NCI-H187 (cell line): Measurements from ENCODE around the gene LBR.
"Not testable (repeated sequence)": the region's sequence is repeated elsewhere in the genome, so short reads cannot be mapped to it uniquely, and the experiment has no call there.

Experiments used
- DNase-seq, 2 experiments: peaks; one replicate each; lab custom pipeline; 2025; lab: John Stamatoyannopoulos, UW

Gene LBR

DNA sequence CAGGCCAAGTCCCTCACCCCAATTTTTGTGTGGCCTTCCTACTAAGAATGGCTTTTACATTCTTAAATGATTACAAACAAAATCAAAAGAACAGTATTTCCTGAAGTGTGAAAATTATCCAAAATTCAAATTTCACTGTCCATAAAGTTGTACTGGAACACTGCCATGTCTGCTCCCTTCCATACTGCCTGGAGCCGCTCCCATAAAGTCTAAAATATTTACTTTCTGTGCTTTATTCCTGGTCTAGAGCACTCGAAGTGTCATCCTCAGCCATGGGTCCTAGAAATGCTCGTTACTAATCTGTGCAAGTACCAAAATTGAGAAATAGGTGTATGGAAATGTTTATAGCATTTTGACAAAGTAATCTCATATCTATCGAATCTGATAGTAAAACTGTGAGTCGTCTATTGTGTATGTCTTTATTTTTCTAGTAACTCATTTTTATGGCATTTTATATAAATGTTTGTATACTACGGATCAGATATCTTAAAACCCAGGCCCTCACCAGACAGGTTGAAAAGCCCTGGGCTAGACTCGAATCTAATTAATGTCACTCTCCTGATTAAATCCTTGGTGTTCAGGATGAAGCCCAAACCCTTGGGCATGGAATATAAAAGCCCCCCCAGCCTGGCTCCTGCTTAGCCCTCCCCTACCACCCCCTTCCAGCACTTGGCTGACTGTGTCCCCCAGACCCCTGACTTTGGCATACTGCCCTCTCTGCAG lies 4.9 kb downstream of the LBR start:
- no peak for DNase-seq

DNA sequence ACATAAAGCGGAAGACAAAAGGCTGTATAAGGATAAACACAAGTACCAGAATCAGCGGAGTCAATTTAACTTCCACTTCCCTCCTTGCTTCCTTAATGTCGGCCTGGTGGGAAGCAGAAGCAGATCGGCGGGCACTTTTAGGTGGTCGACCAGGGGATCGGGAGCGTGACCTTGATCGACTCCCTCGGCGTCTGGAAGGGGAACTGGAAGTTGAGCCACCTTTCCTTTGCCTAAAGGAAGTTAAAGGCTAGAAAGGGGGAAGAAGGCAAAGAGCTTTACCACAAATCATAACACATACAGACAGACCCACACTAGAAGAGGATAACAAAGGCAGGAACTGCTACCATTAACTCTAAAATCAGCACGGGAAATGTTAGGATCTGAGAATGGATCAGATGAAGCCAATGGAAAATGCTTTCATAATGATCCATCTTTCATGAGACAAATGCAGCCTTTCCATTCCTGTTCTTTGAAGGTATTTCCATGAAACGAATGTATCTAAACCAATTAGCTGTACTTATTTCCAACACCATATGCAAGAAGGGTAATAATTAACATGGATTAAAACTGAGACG lies 5.7 kb downstream of the LBR start:
- DNase-seq, result no peak

DNA sequence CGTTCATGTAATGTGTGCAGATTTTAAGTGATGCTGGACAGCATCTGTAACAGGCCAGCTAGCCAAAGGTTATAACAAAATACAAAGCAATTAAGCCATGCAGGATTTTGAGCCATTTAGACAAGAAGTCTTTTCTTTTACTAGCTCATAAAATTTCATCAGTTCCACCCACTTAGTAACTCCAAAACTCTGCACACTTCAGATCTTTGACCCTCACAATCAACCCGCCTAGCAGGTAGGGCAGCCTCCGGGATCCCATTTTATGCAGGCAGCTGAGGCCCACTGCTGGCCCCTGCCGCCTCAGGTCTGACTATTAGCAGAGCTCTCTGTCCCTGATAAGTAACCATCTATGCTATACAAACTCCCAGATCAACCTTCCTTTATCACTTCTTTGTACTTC lies 9.2 kb downstream of the LBR start:
- DNase-seq, result no peak

DNA sequence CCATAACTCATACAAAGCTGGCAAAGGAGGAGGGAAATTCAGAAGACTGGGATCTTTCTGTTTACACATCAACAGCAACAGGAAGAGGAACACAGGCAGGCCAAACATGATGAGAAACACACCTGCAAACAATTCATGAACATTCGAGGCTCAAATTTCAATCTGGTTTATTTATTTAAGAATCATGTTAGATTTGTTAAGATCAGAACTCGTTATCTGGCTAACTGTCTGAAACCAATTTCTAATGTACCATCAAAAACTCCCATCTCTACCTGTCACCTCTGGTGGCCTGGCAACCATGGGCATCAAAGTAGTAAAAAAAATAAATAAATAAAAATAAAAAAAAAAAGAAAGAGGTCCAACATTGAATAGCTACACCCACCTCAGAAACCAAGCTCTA lies 9.8 kb downstream of the LBR start:
- no peak for DNase-seq

DNA sequence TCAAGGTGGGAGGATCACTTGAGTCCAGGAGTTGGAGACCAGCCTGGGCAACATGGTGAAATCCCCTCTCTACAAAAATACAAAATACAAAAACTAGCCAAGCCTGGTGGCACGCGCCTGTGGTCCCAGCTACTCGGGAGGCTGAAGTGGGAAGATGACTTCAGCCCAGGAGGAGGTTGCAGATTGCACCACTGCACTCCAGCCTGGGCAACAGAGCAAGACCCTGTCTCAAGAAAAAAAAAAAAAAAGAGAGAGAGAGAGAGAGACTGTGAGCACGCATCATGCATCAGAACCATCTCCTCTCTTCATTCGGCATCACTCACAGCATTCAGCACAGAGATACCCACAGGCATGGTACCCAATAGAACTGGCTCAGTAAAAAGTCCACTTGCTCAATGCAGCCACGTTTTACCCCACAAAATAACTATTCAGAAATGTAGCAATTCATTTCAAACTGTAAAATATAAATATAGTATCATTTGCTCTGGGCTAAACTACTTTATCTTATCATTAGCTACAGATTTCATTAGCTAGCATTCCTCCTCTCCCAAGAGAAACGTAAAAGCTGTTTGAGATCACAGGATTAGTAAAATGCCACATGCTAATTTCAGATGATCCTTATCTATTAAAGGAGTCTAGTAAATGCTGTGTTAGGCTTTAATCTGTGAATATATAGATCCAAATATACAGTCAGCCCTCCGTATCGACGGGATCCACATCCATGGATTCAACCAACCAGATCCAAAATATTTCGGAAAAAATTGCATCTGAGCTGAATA lies 11.7 kb downstream of the LBR start:
- no peak for DNase-seq

DNA sequence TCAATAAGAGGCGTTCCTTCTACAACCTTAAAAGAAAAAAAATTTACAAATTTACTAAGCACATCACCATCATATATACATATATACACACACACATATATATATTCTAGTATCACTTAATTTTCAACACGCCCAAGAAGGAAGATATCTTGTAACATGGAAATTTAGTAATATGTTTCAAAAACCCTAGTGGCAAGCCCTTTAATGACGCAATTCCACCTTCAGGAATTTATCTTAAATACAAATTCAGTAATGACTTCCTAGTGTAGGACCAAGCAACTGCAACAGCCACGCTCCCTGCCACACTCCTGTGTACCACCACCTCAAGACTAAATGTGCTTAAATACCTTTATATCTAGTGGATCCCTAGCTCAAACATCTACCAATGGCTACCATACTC lies 12.5 kb downstream of the LBR start:
- DNase-seq, result no peak

DNA sequence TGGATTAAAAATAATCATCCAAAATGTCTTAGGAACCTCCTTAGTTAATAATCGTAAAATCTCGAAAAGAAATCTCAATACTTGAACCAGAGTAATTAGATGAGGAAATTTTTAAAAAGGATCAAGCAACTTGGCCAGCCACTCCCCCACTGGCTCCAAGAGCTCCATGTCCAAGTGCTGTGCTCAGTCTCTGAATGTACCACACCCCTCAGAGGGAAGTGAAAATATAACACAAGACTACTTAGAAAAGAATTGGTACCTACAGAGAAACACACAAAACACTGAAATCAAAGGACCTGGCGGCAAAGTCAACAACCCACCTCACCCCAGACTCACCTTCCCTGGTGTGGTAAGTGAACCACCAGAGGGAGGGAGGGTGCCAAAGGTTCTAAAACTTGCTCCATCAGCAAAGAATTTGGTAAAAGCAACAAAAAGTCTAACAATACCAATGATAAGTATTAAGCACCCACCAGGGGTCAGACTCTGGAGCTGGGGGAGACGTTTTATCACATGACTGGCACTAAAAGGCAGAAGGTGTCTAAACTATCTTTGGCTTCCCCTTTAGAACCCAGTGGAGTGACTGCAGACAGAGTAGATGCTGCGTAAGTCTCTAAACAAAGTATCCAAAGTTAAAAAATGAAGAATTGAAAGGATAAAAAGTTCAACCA lies 14.0 kb downstream of the LBR start:
- no peak for DNase-seq

DNA sequence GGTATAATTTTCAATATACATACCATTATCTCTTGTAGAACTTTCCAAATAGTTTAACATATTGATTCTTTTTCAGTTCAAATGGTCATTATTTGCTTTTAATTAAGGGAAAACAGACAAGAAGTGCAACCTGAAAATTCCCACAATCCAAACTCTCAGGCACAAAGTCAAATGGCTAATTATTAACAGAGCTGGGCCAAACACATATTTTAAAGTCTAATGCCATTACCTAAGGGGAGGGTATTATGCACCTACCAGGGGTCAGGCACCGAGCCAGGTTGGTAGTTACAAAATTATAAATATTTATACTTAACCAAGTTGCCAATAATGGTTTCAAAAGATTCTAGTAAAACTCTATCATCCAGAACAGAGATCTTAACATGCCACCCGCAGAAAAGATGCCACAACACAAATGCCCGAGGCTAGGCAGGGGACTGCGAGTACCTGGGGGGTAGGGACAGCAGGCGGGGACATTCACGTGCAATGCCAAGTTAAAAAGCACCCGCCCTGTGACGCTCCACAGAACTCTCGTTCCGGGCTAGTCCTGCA lies 15.0 kb downstream of the LBR start:
- no peak for DNase-seq

DNA sequence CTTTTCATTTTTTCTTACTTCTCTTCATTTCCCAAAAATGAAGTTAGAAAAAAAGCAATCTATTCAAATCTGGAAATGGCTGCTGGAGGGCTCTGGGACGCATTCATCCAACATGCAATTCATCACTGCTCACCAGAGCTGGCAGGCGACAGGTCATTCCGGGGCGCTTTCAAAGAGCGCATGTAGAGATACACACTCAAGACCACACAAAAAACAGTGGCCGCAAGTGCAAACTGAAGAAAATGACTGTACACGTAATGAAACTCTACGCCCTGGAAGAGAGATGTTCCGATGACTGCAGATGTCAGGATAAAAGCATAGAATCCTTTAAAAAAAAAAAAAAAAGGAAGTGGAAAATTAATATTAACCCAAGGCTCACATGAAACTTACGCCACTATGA lies 15.5 kb downstream of the LBR start:
- DNase-seq, result no peak

DNA sequence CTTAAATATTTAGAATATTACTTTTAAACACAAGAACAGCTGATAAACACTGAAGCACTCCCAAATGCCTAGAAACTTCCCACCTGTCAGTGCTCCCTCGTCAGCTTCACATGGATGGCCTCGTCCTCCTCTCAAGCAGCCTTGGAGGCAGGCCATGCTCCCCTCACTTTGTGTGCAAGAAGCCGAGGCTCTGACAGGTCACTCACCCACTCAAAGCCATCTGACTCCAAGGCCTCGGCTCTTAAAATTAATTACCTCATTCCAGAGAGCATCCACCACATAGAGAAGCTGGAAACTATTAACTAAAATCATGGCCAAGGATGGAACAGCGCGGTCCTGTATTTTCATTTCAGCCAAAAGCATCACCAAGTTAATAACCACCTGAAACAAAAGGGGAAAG lies 17.8 kb downstream of the LBR start:
- DNase-seq, result no peak

DNA sequence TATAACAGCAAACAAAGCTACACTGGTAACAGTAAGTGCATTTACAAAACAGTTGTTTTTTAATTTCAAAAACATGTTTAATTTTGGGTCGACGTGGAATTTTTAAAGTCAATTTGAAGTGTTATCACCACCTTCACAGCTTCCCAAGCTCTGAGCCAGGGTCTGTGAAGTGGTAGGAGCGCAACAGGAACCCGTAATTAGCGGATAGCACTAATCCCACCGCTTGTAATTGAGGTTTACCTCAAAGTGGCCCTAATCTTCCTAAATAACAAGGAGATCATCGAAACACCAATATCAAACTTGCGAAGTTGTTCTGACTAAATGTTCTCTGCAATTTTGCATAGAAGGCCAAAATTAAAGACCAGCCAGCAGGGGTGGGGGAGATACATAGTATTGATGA lies 18.8 kb downstream of the LBR start:
- DNase-seq, result no peak

DNA sequence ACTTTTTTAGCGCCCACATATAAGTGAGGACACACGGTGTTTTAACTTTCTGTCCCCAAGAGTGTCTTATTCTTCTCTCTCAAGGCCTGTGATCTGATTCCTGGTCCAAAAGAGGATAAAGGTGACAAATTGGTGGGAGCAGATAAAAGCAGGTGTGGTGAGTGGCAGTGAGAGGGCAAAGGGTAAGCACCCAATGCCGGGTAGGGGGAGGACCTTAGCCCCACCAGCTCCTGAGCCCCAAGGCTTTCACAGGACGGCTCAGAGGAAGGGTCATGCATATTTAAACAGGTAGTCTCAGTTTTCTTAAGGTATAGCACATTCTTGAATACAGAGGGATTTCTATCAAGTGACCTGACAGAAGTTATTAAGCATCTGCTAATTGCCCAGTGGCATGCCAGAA lies 19.6 kb downstream of the LBR start:
- no peak for DNase-seq

DNA sequence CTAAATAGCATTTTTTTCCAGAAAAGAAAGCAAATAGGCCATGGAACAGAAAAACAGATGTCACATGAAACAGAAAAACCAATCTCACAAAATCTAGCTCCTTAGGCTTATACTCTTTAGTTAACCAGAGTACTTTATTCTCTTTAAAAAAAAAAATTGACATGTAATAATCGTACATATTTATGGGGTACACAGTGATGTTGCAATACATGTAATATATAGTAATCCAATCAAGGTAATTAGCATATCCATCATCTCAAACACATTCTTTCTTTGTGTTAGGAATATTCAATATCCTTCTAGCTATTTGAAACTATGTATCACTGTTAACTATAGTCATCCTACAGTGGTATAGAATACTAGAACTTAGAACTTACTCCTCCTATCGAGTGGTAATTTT lies 20.1 kb downstream of the LBR start:
- DNase-seq, result no peak

DNA sequence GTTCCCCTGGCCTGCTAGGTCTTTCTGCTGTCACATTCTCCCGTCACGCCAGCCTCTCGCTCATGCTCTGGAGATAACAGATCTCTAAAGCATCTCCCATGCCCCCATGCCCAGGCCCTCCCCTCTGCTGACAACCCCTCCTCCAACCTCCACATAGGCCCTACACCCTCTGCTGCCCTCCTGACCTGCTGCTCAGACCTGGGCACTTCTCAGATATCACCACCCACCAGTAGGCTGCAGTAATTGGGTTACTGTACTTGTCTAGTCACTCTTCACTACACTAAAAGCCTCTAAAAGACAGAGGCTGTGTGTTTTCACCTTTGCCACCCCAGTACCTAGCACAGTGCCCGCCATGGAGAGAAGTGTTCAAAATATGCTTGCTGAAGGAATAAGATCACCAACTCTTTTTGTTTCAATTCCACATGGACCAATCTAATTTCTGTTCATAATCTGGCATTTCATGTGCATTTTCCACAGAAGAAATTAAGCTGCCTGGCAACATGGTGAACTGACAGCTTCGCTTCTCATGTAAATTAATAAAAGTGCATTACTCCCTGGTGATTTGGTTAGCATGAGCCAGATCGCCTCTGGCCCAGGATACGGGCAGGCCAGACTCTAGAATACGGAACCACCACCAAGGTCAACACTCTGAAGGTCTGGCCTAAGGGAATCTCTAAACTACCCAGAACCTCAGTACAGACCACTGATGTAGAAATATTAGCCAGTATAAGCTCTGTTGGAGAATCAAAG lies 20.7 kb downstream of the LBR start:
- DNase-seq, result no peak

DNA sequence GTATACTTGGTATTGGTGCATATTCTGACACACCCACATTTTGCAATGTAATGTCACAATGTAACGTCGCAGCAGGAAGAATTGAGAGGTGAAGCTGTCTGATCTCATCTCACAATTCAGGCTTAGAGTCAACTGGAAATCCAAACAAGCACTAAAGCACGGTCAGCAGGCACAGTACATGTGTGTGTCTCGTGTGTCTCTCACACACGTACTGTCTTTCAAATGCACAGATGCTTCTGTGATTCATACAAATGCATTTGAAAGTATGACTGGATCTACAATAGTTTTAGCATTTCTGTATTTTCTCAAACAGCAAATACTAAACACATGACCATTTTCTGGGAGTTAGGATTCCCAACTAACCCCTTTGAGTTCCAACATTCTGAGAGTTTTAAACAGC lies 26.9 kb downstream of the LBR start:
- no peak for DNase-seq

DNA sequence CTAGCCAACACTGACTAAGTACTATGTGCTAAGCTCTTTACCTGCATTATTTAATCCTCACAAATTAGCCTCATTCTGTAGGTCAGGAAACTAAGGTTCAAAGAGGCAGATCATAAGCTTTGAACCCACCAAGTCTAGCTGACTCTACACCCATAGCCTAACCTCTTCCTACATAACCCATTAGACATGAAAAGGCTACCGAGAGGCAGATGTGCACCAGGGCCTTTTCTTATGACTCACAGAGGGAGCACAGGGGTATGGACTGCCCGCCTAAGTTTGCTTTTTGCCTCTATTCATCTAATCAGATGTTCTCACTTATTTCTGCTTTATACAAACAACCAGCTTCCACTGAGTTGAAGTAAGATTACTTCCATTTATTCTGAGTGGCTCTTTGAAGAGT lies 31.5 kb downstream of the LBR start:
- DNase-seq, result no peak

DNA sequence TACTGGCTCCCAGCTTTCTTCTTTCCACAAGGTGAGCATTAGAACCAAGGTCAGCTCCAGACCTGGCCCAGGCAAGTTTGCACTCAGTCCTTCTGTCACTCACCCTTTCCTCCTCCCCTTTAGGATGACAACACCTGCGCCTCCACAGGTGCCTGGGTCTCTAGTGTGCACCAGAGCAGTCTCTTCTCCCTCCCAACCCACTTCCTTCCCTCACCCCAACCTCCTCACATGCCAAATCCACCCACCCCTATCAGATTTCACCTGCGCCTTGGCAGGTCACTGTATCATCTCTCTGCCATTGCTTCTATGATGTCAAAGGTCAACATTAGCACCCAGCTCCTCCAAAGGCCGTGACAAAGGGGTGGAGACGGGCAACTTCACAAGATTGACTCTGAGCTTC lies 38.0 kb downstream of the LBR start:
- DNase-seq, result no peak

DNA sequence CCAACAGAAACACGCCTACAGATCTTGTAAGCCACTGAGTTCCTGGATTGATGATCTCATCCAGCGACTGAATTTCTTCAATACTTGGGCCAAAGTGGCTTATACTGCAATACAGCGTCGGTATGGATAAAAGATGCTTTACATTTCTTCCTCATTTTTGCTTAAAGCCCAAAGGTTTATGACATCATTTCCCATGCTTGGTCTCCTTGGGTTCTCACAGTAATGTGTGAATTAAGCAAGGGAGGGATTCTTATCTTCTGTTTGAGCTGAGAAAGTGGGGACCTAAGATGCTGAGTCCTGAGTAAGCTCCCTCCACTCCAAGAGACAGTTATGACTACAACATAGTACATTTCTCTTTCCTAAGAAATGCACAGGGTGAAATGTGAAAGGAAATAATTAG lies 39.5 kb downstream of the LBR start:
- no peak for DNase-seq

DNA sequence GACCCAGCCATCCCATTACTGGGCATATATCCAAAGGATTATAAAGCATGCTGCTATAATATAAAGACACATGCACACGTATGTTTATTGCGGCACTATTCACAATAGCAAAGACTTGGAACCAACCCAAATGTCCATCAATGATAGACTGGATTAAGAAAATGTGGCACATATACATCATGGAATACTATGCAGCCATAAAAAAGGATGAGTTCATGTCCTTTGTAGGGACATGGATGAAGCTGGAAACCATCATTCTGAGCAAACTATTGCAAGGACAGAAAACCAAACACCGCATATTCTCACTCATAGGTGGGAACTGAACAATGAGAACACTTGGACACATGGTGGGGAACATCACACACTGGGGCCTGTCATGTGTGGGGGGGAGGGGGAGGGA lies 41.0 kb downstream of the LBR start:
- DNase-seq, result not testable (repeated sequence)

DNA sequence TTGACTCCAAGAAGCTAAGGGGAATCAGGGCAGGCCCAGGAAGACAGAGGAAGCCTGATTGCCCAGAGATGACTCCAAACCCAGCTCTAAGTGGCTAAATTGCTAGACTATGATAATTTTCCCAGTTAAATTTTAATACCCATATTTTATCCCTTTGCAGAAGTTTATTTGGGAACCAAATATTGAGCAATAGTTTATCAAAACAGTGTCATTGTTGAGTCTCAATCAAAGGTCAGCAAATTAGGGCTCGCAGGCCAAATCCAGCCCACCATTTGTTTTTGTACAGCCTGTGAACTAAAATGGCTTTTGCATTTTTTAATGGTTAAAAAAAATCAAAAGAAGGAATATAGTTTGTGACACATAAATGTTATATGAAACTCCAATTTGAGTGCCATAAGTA lies 47.1 kb downstream of the LBR start:
- DNase-seq, result no peak

DNA sequence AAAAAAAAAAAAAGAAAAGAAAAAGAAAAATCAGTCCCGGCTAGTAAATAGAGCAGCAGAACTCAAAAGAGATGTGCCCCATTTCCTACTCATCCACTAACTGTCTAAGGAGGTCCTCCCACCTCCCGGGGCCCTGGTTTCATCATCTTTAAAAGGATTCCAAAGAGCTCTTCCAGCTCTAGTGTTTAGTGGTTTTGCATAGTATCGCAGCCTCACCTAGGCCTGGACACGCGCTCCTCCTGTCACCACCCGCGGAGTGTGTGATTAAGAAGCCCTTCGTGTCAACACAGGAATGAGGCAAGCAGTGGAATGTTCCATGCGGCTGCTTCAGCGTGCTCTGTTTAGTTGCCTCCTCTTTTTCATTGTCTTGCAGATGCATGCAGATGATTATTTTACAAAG lies 49.0 kb downstream of the LBR start:
- DNase-seq, result peak; percentile 4 to 38

DNA sequence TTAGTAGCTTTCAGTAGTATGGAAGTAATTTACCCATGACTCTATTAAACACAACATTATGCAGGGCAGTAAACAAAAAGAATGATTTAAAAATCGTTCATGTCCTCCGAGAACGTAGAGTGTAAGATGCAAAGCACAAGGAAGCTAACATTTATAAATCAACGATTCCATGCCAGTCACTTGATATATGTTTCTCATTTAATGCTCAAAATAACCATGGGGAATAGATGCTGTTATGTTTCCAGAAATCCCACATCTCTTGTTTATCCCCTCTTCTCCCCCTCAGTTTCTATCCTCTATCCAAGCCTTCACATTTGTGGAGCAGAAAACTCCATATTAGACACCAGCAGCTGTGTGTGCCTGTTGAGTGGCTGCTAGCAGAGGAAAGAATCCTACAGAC lies 52.8 kb downstream of the LBR start:
- no peak for DNase-seq
